AG08395 (cell line): ENCODE data around the gene FRRS1.
"Not testable (repeated sequence)": the region's sequence is repeated elsewhere in the genome, so short reads cannot be mapped to it uniquely, and the experiment has no call there.

Experiments
- DNase-seq: peaks from one replicate; pipeline ENCODE4 v3.0.0; 2012; ENCODE audit warnings: mixed read lengths, low spot score

Gene FRRS1

DNA sequence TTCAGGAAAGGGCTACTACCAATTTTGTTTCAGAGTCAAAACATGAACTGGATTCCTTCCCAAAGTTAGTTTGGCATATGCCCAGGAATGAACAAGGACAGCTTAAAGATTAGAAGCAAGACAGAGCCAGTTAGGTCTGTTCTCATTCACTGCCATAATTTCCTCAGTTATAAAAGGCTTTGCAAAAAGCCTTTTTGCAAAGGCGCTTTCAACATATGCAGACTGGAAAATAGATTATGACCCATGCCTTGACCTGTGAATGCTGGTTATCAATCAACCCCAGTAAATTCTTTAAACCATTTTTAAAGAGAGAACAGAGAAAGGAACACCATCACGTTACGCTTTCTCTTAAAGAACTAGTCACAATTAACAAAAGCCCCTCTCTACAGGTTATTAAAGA is 1.7 kb upstream of the FRRS1 start:
- DNase-seq, result no peak

DNA sequence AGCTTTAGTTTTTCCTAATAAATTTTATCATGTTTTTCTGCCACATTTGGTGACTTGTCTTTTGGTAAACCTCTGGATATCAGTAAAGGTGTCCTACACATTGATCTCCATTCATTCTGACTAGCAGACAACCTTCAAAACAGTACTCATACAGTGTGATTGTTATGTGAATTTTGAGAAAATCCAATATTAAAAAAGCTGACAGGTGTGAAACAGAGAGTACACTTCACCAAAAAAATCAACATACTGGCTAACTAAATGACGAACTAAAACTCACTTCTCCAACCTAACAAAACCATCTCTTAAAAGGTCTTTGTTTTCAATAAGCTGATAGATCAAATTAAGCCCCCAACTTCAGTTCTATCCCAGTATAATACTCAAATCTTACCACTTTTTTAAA is 1.5 kb downstream of the FRRS1 start:
- DNase-seq, result no peak

DNA sequence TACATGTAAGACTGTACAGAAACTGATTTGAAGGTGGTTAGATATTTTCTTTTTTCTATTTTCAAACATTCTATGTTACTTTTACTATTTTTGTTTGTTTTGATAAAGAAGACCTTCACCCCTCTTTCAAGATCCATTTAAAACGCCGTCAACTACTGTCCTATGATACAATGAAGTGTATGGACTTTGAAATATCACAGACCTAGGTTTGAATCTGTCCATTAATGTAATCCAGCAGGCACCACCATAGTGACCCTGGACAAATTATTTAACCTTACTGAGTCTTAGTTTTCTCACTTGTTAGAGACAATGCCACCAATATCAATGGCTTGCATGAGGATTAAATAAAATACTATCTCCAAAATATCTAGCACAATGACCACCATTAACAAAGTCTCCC is 2.0 kb downstream of the FRRS1 start:
- no peak for DNase-seq

DNA sequence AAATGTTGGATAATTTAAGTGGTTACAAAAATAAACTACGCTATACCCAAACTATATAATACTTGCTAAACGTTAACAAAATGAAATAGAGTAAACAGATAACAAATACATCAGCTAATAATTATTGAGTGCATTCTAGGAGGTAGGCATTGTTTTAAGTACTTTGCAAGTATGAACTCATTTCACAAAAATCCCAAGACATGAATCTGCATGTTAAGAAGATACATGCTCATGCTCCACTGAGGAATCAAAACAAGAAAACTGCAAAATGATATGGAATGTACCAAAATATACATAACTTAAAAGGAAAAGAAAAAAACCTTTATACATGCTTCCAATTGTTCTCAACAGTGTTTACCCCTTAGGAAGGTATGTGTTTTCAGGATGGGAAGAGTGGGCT is 2.5 kb downstream of the FRRS1 start:
- no peak for DNase-seq

DNA sequence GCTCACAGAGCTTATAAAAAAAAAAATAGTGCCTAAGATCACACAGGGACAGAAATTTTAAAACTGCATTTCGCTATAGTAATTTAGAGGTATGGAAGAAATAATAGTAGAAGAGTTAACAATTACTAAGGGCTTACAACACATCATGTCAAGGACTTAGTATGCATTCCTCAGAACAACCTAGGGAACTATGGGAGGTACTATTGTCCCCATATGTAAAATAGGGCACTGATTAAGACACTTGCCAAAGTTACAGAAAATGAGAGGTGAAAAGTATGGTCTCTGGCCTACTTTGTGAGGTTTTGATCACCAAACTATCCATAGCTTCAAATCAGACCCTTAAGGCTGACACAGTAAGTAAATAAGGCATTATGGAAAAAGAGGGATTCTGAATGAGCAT is 4.7 kb downstream of the FRRS1 start:
- DNase-seq, result no peak

DNA sequence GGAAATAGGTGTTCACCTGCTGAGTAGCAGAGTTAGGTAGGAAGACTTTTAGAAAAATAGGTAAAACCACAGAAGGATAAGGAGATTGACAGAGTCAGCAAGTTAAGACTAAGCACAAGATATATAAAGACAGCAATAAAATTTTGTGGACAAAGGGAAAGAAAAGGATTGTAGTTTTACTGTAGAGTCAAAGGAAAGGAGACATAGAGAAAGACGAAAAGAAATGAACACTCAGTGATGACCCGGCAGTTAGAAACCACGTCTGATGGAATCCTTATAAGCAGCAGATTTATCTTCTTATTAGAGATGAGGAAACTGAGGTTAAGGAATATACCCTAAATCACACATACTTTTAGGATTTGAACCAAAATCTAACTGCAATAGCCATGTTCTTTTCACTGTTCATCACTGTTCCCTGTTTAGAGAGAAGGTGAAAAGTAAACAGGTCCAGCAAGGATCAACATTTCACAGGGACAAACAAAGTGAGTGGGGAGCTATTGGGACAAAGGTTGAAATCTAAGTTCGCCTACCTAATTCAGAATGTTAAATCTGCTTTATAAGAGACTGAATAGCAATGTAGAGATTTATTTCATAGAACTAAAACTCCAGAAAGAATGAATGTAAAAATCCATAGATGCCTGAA is 6.8 kb downstream of the FRRS1 start:
- no peak for DNase-seq

DNA sequence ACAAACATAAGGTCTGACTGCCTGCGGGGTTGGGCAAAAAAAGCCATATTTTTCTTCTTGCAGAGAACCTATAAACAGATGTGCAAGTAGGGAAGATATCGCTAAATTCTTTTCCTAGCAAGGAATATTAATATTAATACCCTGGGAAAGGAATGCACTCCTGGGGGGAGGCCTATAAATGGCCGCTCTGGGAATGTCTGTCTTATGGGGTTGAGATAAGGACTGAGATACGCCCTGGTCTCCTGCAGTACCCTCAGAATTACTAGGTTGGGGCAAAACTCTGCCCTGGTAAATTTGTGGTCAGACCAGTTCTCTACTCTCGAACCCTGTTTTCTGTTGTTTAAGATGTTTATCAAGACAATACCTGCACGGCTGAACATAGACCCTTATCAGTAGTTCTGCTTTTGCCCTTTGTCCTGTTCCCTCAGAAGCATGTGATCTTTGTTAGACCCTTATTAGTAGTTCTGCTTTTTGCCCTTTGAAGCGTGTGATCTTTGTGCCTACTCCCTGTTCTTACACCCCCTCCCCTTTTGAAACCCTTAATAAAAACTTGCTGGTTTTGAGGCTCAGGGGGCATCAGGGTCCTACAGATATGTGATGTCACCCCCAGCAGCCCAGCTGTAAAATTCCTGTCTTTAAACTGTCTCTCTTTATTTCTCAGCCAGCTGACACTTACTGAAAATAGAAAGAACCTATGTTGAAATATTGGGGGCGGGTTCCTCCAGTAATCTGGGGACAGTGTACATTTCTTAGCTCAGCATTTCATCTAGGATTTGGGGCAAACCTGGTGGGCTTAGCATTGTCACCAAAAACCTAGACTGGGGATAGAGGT is 7.5 kb downstream of the FRRS1 start:
- not testable (repeated sequence) for DNase-seq

DNA sequence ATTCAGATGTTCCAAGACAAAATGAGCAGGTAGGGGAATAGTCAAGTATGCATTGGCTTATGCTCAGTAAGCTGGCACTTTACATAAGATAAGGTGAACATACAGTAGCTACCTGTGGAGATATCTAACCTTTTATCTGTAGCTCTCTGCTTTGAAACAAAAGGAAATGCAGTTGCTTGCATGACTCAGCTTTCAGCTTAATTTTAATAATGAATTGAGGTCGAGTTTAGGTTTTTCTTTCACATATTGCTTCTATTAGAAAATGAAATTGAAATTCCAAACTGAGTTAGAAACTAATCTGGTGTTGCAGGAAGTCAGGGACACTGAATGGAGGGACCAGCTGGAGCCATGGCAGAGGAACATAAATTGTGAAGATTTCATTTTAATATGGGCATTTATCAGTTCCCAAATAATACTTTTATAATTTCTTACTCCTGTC is 8.3 kb downstream of the FRRS1 start:
- DNase-seq, result no peak

DNA sequence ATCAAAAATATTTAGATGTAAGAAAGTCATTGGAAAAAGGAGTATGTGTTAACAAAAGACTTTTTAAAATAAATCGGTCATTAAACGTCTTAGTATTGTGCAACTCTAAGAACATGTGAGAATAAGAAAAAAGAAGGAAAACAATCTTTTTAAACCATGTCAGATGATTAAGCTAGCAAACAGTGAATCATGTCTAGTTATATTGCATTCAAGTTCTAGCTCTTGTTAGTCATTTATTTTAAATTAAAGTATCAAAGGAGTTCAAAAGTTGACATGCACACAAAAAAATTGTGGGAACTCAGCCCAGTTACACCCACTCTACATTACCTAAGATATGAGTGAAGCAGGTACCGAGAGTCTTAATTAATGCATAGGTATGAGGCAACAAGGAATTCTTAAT is 9.8 kb downstream of the FRRS1 start:
- DNase-seq, result no peak

DNA sequence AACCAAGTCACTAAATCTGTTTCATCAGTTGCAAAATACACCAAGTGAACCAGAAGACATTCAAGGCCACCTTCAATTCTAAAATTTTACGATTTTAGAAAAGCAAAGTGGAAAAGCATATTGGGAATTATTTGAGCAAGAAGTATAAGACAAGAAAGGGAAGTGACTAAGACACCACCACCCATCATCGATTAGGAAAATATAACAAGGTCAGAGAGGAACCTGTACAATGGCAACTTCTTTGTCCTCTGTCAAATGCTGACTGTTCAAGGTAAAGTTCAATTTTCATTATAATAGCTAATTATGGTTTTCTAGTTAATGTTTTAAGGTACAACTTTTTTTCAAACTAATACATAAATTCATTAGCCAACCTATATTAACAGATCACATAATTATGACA is 10.8 kb downstream of the FRRS1 start:
- DNase-seq, result no peak

DNA sequence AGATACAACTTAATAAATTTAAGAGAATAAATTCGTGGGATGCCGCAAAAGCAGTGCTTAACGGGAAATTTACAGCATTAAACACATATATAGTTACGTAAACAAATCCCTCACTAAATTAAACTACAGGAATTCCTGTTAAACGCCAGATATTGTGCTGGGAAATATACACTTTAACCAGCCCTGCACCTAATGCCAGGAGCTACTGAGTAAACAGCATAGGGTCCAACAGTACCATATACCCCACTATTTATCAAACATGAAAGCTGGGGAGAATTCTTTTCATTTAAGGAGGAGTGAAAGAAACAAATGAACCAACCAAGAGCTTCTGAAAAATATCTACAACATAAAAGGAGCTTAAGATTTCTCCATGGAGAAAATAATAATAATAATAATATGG is 11.7 kb downstream of the FRRS1 start:
- DNase-seq, result no peak

DNA sequence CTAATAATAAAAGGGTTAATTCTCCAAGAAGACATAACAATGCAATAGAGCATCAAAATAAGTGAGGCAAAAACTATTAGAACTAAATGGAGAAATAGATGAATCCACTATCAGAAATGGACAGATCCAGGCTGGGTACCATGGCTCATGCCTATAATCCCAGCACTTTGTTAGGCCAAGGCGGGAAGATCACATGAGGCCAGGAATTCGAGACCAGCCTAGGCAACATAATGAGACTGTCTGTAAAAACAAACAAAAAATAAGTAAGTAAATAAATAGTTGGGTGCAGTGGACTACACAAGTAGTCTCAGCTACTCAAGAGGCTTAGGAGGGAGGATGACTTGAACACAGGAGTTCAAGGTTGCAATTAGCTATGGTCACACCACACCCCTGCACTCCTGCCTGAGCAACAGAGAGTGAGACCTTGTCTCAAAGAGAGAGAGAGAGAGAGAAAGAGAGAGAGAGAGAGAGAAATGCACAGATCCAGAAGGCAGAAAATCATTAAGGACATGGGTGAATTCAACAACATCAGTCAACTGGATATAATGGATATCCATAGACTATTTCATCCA is 12.3 kb downstream of the FRRS1 start:
- no peak for DNase-seq

DNA sequence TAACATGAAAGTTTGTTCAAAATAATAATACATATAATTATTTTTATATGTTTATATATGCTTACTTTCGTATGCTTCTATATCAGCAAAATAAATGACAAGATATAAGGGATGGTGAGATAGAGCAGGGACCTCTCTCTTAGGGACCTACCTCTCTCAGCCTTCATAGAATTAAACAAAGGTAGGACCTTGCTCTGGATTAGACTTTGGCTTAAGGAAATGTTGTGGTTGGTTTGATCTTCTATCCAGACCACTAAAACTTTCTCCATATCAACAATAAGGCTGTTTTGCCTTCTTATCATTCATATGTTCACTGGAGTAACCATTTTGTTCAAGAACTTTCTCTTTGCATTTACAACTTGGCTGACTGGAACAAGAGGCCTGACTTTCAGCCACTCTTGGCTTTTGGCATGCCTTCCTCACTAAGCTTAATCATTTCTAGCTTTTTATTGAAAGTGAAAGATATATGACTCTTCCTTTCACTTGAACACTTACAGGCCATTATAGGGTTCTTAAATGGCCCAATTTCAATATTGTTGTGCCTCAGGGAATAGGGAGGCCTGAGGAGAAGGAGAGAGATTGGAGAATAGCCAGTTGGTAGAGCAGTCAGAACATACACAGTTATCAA is 14.4 kb downstream of the FRRS1 start:
- DNase-seq, result no peak

DNA sequence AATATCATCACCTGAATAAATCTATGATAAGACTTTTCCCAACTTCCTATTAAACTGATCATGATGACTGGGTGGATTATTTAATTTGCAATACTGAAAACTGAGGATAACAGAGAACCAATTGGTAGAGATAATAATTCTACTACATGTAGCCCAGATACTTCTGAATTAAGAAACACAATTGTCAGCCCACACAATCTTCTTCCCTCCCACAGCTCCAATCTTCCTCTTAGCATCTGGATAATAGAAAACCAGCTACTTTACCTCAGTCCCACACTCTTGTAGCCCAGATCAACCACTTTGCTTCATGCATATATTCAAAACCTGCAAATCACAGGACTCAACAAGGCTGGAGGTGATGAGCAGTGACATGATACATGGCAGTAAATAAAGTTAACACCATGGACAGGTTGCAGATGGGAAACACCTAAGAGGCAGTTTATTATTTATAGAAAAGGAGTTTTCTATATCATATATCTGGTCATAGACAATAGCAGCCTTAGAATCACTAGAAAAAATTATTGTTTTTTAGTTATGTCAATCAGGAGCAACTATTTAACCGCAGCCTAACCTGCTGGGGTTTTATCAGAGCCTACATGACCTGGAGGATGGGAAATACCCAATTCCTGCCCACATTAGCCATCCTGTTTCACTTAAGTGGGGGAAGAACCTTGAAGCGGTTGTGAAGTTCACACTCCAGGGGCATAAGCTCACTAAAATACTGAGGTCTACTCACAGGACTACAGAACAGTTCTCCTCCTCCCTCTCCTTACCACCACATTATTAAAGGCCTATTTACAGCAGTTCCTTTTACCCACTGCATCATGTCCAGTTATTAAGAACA is 16.7 kb downstream of the FRRS1 start:
- no peak for DNase-seq

DNA sequence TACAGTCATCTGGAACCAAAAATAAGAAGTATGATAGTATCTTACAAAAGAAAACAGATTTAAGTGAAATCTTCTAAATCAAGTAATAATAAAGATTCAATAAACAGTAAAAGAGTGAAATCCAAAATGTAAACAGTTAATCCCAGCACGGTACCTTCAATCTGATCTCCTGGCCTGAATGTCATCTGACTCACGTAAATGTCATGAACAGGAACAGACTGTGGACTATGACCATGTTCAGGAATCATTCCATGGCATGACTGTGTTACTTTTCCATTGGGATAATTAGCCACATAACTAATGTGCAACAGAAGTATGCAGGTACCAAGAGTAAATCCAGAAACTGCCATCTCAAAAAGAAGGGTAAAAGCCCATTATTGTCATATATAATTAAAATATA is 18.0 kb downstream of the FRRS1 start:
- no peak for DNase-seq

DNA sequence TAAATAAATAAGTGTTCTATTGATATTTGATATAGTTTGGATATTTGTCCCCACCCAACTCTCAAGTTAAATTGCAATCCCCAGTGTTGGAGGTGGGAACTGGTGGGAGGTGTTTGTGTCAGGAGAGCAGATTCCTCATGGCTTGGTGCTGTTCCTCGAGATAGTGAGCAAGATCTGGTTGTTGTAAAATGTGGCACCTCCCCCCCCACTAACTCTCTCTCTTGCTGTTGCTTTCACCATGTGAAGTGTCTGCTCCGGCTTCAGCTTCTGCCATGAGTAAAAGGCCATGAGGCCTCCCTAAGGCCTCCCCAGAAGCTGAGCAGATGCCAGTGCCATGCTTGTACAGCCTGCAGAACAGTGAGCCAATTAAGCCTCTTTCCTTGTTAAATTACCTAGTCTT is 20.8 kb downstream of the FRRS1 start:
- no peak for DNase-seq

DNA sequence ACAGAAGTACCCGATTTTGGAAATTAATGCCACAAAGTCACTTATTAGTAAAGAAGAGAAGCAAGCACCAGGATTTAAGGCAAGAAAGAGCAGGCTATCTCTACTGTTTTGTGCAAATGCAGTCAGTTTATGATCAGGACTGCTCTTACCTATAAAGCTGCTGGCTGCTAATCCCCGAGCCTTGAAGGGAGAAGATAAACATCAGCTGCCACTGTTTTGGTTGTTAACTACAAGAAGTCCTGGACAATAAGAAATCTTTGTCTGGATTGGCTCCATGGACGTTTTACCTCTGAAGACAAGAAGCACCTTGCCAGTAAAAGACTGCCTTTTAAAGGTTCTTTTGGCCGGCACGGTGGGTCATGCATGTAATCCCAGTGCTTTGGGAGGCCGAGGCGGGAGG is 21.4 kb downstream of the FRRS1 start:
- no peak for DNase-seq

DNA sequence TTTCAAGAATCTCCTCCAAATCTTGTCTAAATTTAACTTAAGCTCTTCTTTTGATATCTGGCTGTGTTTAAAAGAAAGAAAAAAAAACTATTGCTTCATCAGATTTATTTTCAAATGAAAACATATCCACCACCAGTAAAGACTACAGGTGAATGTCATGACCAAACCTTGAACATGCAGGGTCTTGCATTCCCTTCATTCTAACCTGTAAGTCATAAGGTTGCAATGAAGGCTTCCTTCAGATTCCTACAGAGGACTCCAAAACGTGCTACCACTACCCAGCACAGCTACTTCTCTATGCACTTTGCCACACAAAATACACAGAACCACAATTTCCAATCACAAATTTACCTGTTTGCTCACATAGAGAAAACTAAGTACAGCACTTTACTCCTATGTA is 26.3 kb downstream of the FRRS1 start:
- no peak for DNase-seq

DNA sequence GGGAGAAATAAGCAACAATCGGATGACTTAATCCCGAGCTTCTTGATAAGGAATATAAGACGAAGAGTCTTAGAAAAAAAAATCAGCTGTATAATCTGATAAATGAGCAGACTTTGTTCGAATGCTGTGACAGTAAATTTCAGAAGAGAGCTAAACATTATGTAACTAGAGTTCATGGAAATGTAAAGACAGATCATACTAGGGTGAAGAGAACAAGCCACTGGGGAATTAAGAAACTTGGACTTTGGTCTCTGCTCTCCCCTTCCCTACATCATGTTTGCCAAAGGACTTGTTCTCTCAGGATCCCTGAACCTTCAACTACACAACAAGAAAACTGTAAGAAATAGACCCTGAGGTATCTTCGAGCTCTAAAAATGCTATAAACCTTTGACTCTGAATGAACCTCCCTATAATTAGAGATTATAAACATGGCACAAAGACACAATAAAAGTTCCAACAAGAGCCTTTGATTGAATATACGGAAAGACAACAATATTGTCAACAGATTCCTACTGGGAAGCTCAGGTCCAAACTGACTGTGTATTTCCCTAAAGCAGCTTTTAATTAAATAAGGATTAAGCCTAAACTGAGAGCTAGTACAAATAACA is 27.5 kb downstream of the FRRS1 start:
- DNase-seq, result no peak

DNA sequence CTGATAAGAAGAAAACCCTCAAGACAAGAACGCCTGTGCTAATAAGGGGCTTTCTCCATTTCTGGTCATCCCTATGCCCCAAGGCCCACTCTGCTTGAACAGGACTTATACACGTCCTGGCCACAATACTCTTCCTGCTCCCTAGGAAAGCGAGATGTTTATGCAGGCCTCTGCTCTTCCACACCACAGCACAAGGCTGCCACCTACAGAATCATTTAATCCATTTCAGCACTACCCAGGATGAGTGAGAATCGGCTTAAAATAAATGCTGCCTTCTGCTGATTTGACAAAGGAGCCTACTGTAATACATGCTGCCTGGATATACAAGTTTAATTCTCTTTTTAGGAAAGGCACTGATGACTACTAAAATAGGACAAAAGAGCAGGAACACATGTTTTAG is 29.4 kb downstream of the FRRS1 start:
- peak; percentile 64 for DNase-seq

DNA sequence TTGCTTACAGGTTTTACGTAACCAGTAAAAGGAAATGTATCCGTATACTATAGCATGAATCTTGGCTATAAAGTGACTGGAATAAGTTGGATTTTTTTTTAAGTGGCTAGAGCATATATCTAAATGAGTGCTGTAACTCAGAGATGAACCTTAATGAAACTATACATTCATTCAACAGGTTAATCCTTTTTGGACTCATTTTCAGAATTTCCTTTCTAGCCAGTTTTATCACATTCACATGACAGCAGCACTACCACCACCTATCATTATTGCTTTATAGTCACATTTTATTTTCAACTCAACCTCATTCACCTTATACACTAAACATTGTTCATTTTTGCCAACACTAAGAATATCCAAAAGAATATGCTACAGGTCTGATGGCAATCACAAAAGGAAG is 30.6 kb downstream of the FRRS1 start:
- no peak for DNase-seq

DNA sequence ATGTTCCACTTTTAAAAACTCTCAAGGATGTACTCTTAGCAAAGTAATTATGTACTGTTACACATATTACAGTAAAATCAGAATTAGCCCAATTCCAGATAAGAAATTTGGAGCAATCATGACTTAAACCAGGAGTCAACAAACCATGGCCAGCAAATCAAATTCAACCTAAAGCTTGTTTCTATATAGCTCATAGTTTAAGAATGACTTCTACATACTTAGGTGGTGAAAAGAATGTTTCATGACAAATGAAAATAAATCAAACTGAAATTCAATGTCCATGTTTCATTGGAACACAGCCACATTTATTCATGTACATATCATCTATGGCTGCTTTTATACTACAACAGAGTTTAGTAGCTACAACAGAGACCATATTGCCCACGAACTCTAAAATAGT is 35.1 kb downstream of the FRRS1 start:
- DNase-seq, result no peak
